Measurements from ENCODE around the gene MYEOV. TPM values are rescaled to one million over a fixed set of nuclear protein-coding genes. Genes with fewer than 3 reads are reported as not detected.

The MYEOV gene
- total RNA-seq, 1 donor from 2014 or later, result 0.35 TPM

- H3K36me3 Mint-ChIP-seq (ENCODE audit: low read depth), result no peaks in the 10 kb centered on the region
- H3K27ac Mint-ChIP-seq (ENCODE audit: unreplicated experiment), result no peak overlapping the region
- H3K4me1 Mint-ChIP-seq, result no peaks in the 10 kb centered on the region
- H3K9me3 Mint-ChIP-seq, result no peaks in the 10 kb centered on the region
- no peak for DNase-seq (ENCODE audit: low read depth, low spot score)
- no peaks in the 10 kb centered on the region for H3K27me3 Mint-ChIP-seq (ENCODE audit: low read depth)
- TF ChIP-seq CTCF (conservative IDR thresholded peaks at IDR 0.05), result no peak
- no peak overlapping the region for H3K4me3 Mint-ChIP-seq
Measured at GRCh38 chr11:69310934-69311766, 17.2 kb downstream of the MYEOV start.

- no peaks in the 10 kb centered on the region for H3K4me1 Mint-ChIP-seq
Measured at GRCh38 chr11:69311767-69312385, 17.9 kb downstream of the MYEOV start.

GRCh38 chr11:69312453-69313404 is 18.8 kb downstream of the MYEOV start:
- H3K9me3 Mint-ChIP-seq, result peaks cover 4% of the 10 kb centered on the region
- H3K27me3 Mint-ChIP-seq (ENCODE audit: low read depth), result no peaks in the 10 kb centered on the region
- no peak overlapping the region for H3K27ac Mint-ChIP-seq (ENCODE audit: unreplicated experiment)
- no peak overlapping the region for H3K4me3 Mint-ChIP-seq
- H3K4me1 Mint-ChIP-seq, result no peaks in the 10 kb centered on the region
- no peak for DNase-seq (ENCODE audit: low read depth, low spot score)
- no peak for TF ChIP-seq CTCF (conservative IDR thresholded peaks at IDR 0.05)
- H3K36me3 Mint-ChIP-seq (ENCODE audit: low read depth), result no peaks in the 10 kb centered on the region

More at GRCh38 chr11:69311767-69312385, 17.9 kb downstream of the MYEOV start:
- DNase-seq (ENCODE audit: low read depth, low spot score), result no peak
- Mint-ChIP-seq H3K27ac (ENCODE audit: unreplicated experiment) (peak overlapping the region; percentile 88), H3K36me3 (ENCODE audit: low read depth) (no peaks in the 10 kb centered on the region), H3K9me3 (no peaks in the 10 kb centered on the region), H3K4me3 (no peak overlapping the region), H3K27me3 (ENCODE audit: low read depth) (no peaks in the 10 kb centered on the region)
- no peak for TF ChIP-seq CTCF (conservative IDR thresholded peaks at IDR 0.05)

- Mint-ChIP-seq H3K4me3 (no peak overlapping the region), H3K36me3 (ENCODE audit: low read depth) (no peaks in the 10 kb centered on the region), H3K27ac (ENCODE audit: unreplicated experiment) (no peak overlapping the region), H3K27me3 (ENCODE audit: low read depth) (no peaks in the 10 kb centered on the region), H3K4me1 (no peaks in the 10 kb centered on the region), H3K9me3 (peaks cover 6% of the 10 kb centered on the region)
- DNase-seq (ENCODE audit: low read depth, low spot score), result no peak
- no peak for TF ChIP-seq CTCF (conservative IDR thresholded peaks at IDR 0.05)
Measured at GRCh38 chr11:69313992-69314391, 20.0 kb downstream of the MYEOV start.

- no peak for DNase-seq (ENCODE audit: low read depth, low spot score)
- Mint-ChIP-seq H3K4me1 (no peaks in the 10 kb centered on the region), H3K4me3 (no peak overlapping the region), H3K27ac (ENCODE audit: unreplicated experiment) (no peak overlapping the region), H3K27me3 (ENCODE audit: low read depth) (no peaks in the 10 kb centered on the region), H3K9me3 (peaks cover 6% of the 10 kb centered on the region), H3K36me3 (ENCODE audit: low read depth) (no peaks in the 10 kb centered on the region)
- TF ChIP-seq CTCF (conservative IDR thresholded peaks at IDR 0.05), result no peak
Measured at GRCh38 chr11:69314555-69314954, 20.6 kb downstream of the MYEOV start.

All from neural crest cell (in vitro differentiated cells).